Measurements from ENCODE around the gene ADAMTS17.

ADAMTS17 gene

GRCh38 chr15:100123611-100124010 is 218.2 kb downstream of the ADAMTS17 start:
- DNase-seq: no peak

- no peak for DNase-seq
These were observed 220.5 kb downstream of the ADAMTS17 start for GRCh38 chr15:100121285-100121684.

- DNase-seq: no peak
These were observed 221.7 kb downstream of the ADAMTS17 start for GRCh38 chr15:100120111-100120510.

GRCh38 chr15:100118546-100118945 is 223.2 kb downstream of the ADAMTS17 start:
- DNase-seq: no peak

- DNase-seq: no peak
These were observed 225.2 kb downstream of the ADAMTS17 start for GRCh38 chr15:100116416-100117190.

- no peak for DNase-seq
These were observed 226.1 kb downstream of the ADAMTS17 start for GRCh38 chr15:100115711-100116090.

GRCh38 chr15:100115066-100115710 is 226.6 kb downstream of the ADAMTS17 start:
- DNase-seq: no peak

GRCh38 chr15:100114571-100114970 is 227.2 kb downstream of the ADAMTS17 start:
- no peak for DNase-seq

GRCh38 chr15:100114100-100114499 is 227.7 kb downstream of the ADAMTS17 start:
- no peak for DNase-seq

- DNase-seq: no peak
These were observed 228.3 kb downstream of the ADAMTS17 start for GRCh38 chr15:100113351-100114080.

GRCh38 chr15:100112636-100113305 is 229.0 kb downstream of the ADAMTS17 start:
- no peak for DNase-seq

GRCh38 chr15:100112061-100112420 is 229.7 kb downstream of the ADAMTS17 start:
- no peak for DNase-seq

GRCh38 chr15:100111125-100112060 is 230.4 kb downstream of the ADAMTS17 start:
- no peak for DNase-seq

GRCh38 chr15:100109486-100110035 is 232.2 kb downstream of the ADAMTS17 start:
- no peak for DNase-seq

- DNase-seq: no peak
These were observed 232.9 kb downstream of the ADAMTS17 start for GRCh38 chr15:100108846-100109245.

- no peak for DNase-seq
These were observed 233.4 kb downstream of the ADAMTS17 start for GRCh38 chr15:100108346-100108745.

- DNase-seq: no peak
These were observed 234.1 kb downstream of the ADAMTS17 start for GRCh38 chr15:100107606-100108225.

- DNase-seq: no peak
These were observed 234.6 kb downstream of the ADAMTS17 start for GRCh38 chr15:100107151-100107550.

GRCh38 chr15:100106732-100107131 is 235.0 kb downstream of the ADAMTS17 start:
- no peak for DNase-seq

GRCh38 chr15:100105101-100105500 is 236.7 kb downstream of the ADAMTS17 start:
- DNase-seq: no peak

- no peak for DNase-seq
These were observed 237.5 kb downstream of the ADAMTS17 start for GRCh38 chr15:100104245-100104644.
